Fibroblast of lung (primary cell): Measurements from ENCODE around the gene SURF2. TPM values are rescaled to one million over a fixed set of nuclear protein-coding genes. Genes with fewer than 3 reads are reported as not detected.
A peak's percentile ranks its signal among the peaks of the same experiment; 100 is the strongest.

Source experiments
- DNase-seq, 2 donors: peaks; one replicate each; pipeline versions ENCODE4 v3.0.0 to v3.0.0-alpha.2; 2010; ENCODE audit warnings: low read depth in 2 of 2
- H2AFZ ChIP-seq: 2 replicates; pipeline ENCODE4 v1.5.1; 2012; ENCODE audit warnings: low read length, control low read depth, inconsistent platforms
- H3K27ac ChIP-seq: 2 replicates; pipeline ENCODE4 v1.5.1; 2011; ENCODE audit warnings: low read length, control low read depth; ENCODE audit not compliant: insufficient read depth
- H3K27me3 ChIP-seq: 2 replicates; pipeline ENCODE4 v1.5.1; 2011; ENCODE audit warnings: mild to moderate bottlenecking, low read length; ENCODE audit not compliant: control insufficient read depth, insufficient read depth
- H3K36me3 ChIP-seq: 2 replicates; pipeline ENCODE4 v1.5.1; 2011; ENCODE audit warnings: low read length; ENCODE audit not compliant: control insufficient read depth, insufficient read depth
- H3K4me1 ChIP-seq: 2 replicates; pipeline ENCODE4 v1.5.1; 2011; ENCODE audit warnings: low read length; ENCODE audit not compliant: control insufficient read depth, insufficient read depth; ENCODE audit errors: extremely low read depth
- H3K4me2 ChIP-seq: 2 replicates; pipeline ENCODE4 v1.5.1; 2011; ENCODE audit warnings: low read length, control low read depth; ENCODE audit not compliant: insufficient read depth; ENCODE audit errors: extremely low read depth
- H3K4me3 ChIP-seq, 4 experiments: fragments of 200-600 bp in 1 of 4; sonication (generic) in 1 of 4; replicated peaks in 1 of 4; 2 replicates each; pipeline ENCODE4 v1.5.1; 2011 to 2016; ENCODE audit warnings: low read length in 4 of 4, low read depth in 3 of 4, mild to moderate bottlenecking in 3 of 4, control low read depth in 2 of 4, inconsistent platforms in 1 of 4, mixed read lengths in 1 of 4; ENCODE audit not compliant: insufficient read depth in 1 of 4; ENCODE audit errors: control extremely low read depth in 1 of 4
- H3K79me2 ChIP-seq: 2 replicates; pipeline ENCODE4 v1.5.1; 2012; ENCODE audit warnings: mild to moderate bottlenecking, low read length, inconsistent platforms; ENCODE audit not compliant: control insufficient read depth, insufficient read depth
- H3K9ac ChIP-seq: 2 replicates; pipeline ENCODE4 v1.5.1; 2011; ENCODE audit warnings: mild to moderate bottlenecking, low read length, control low read depth; ENCODE audit not compliant: insufficient read depth
- H3K9me3 ChIP-seq: 2 replicates; pipeline ENCODE4 v1.5.1; 2012; ENCODE audit warnings: low read depth, low read length; ENCODE audit not compliant: control insufficient read depth, insufficient read depth
- H4K20me1 ChIP-seq: 2 replicates; pipeline ENCODE4 v1.5.1; 2011; ENCODE audit warnings: low read length; ENCODE audit not compliant: control insufficient read depth, insufficient read depth; ENCODE audit errors: extremely low read depth
- CTCF ChIP-seq, 2 donors: IDR thresholded peaks in 1 of 2; conservative IDR thresholded peaks in 1 of 2; 1 replicate in 1 of 2; 2 replicates in 1 of 2; pipeline ENCODE4 v1.5.1; 2011 to 2012; ENCODE audit warnings: low read length in 2 of 2, control low read depth in 1 of 2, inconsistent platforms in 1 of 2, low read depth in 1 of 2, mild to moderate bottlenecking in 1 of 2
- EZH2 ChIP-seq: IDR thresholded peaks from 2 replicates; pipeline ENCODE4 v1.5.1; 2012; ENCODE audit warnings: low read length, control low read depth, mild to moderate bottlenecking; ENCODE audit errors: missing control alignments
- polyA plus RNA-seq, 2 donors: library from polyadenylated mRNA; depleted of rRNA in 1 of 2; stranded (reverse) in 1 of 2; unstranded in 1 of 2; fragments of >200 nt; gene quantifications; 2 replicates each; pipeline ENCODE4 v1.2.1, GENCODE V29; 2011 to 2012; ENCODE audit warnings: missing spikeins in 1 of 2
- total RNA-seq: library from RNA; depleted of rRNA; stranded (reverse); fragments of >200 nt; gene quantifications from 2 replicates; pipeline ENCODE4 v1.2.1, GENCODE V29; 2014

SURF2 gene
- total and polyA plus RNA-seq, 2 donors (not counting 1 experiment from before 2014, with no cell fraction given): 11.2 to 13.9 TPM

- no peak overlapping the region for H3K4me3 ChIP-seq
- H3K9me3 ChIP-seq: no peaks in the 10 kb centered on the region
- no peaks in the 10 kb centered on the region for H4K20me1 ChIP-seq
- no peak for DNase-seq
- no peaks in the 10 kb centered on the region for H3K27me3 ChIP-seq
- no peak overlapping the region for H3K4me2 ChIP-seq
- no peak for TF ChIP-seq EZH2
- TF ChIP-seq CTCF (conservative IDR thresholded peaks at IDR 0.05 in 1 of 2, IDR thresholded peaks at IDR 0.05 in 1 of 2; ENCODE audit: low read depth in 1 of 2, low read length in 2 of 2): peak; percentile 18 to 25
- peaks cover 22% of the 10 kb centered on the region for H3K79me2 ChIP-seq
- no peak overlapping the region for H2AFZ ChIP-seq
- H3K27ac ChIP-seq: no peak overlapping the region
- H3K9ac ChIP-seq: no peak overlapping the region
- peaks cover 34% of the 10 kb centered on the region for H3K36me3 ChIP-seq
- peaks cover 6% of the 10 kb centered on the region for H3K4me1 ChIP-seq
Measured at GRCh38 chr9:133359399-133360175, 3.2 kb downstream of the SURF2 start.

GRCh38 chr9:133360400-133361393 lies 4.3 kb downstream of the SURF2 start:
- Histone ChIP-seq H3K4me2 (no peak overlapping the region), H3K27me3 (no peaks in the 10 kb centered on the region), H3K4me3 (no peak overlapping the region), H3K9ac (no peak overlapping the region), H3K9me3 (no peaks in the 10 kb centered on the region), H3K4me1 (peaks cover 6% of the 10 kb centered on the region), H2AFZ (no peak overlapping the region), H4K20me1 (no peaks in the 10 kb centered on the region), H3K36me3 (peaks cover 37% of the 10 kb centered on the region), H3K27ac (no peak overlapping the region), H3K79me2 (peaks cover 31% of the 10 kb centered on the region)
- DNase-seq: no peak
- no peak for TF ChIP-seq CTCF (conservative IDR thresholded peaks at IDR 0.05 in 1 of 2, IDR thresholded peaks at IDR 0.05 in 1 of 2; ENCODE audit: low read depth in 1 of 2, low read length in 2 of 2)
- no peak for TF ChIP-seq EZH2

GRCh38 chr9:133361507-133362092 lies 5.2 kb downstream of the SURF2 start:
- TF ChIP-seq CTCF (conservative IDR thresholded peaks at IDR 0.05 in 1 of 2, IDR thresholded peaks at IDR 0.05 in 1 of 2; ENCODE audit: low read depth in 1 of 2, low read length in 2 of 2) (no peak), EZH2 (no peak)
- H3K27me3 ChIP-seq: no peaks in the 10 kb centered on the region
- no peaks in the 10 kb centered on the region for H4K20me1 ChIP-seq
- DNase-seq: no peak
- H3K4me1 ChIP-seq: peaks cover 6% of the 10 kb centered on the region
- H3K79me2 ChIP-seq: peaks cover 37% of the 10 kb centered on the region
- H3K9me3 ChIP-seq: no peaks in the 10 kb centered on the region
- no peak overlapping the region for H3K4me3 ChIP-seq
- H3K4me2 ChIP-seq: no peak overlapping the region
- H3K36me3 ChIP-seq: peaks cover 45% of the 10 kb centered on the region
- H3K9ac ChIP-seq: no peak overlapping the region
- H2AFZ ChIP-seq: no peak overlapping the region
- no peak overlapping the region for H3K27ac ChIP-seq
